Glutamatergic neuron (in vitro differentiated cells): ENCODE results near the gene KLHDC8A. TPM values are rescaled to one million over a fixed set of nuclear protein-coding genes. Genes with fewer than 3 reads are reported as not detected.

Source experiments
- DNase-seq: peaks from one replicate; pipeline ENCODE4 v3.0.0; 2022
- H3K27ac Mint-ChIP-seq: one replicate; pipeline ENCODE4 v1.8.0; 2020; ENCODE audit warnings: mild to moderate bottlenecking, mixed read lengths, inconsistent platforms; ENCODE audit not compliant: unreplicated experiment
- H3K27me3 Mint-ChIP-seq: one replicate; pipeline ENCODE4 v1.8.0; 2020; ENCODE audit warnings: mild to moderate bottlenecking, moderate library complexity, mixed read lengths, inconsistent platforms; ENCODE audit not compliant: unreplicated experiment
- H3K36me3 Mint-ChIP-seq: one replicate; pipeline ENCODE4 v1.8.0; 2020; ENCODE audit warnings: mild to moderate bottlenecking, mixed read lengths, inconsistent platforms; ENCODE audit not compliant: unreplicated experiment
- H3K4me1 Mint-ChIP-seq: one replicate; pipeline ENCODE4 v1.8.0; 2020; ENCODE audit warnings: mild to moderate bottlenecking, low read depth, mixed read lengths, inconsistent platforms; ENCODE audit not compliant: unreplicated experiment
- H3K4me3 Mint-ChIP-seq: one replicate; pipeline ENCODE4 v1.8.0; 2020; ENCODE audit warnings: mild to moderate bottlenecking, mixed read lengths, inconsistent platforms; ENCODE audit not compliant: unreplicated experiment
- H3K9me3 Mint-ChIP-seq: one replicate; pipeline ENCODE4 v1.8.0; 2020; ENCODE audit warnings: mild to moderate bottlenecking, moderate library complexity, mixed read lengths, inconsistent platforms; ENCODE audit not compliant: unreplicated experiment
- total RNA-seq: library from RNA; stranded (reverse); fragmentation: NEBNext Ultra II Directional; extraction: Animal tissue kit (Norgen Biotek cat#: 25700); gene quantifications from one replicate; pipeline ENCODE4 v1.2.1, GENCODE V29; 2021; ENCODE audit not compliant: unreplicated experiment
- TF ChIP-seq, protein P1 (sequence below): fragments of 200-600 bp; sonication (generic); IDR thresholded peaks from one replicate; pipeline ENCODE4 v1.5.0; 2021; ENCODE audit not compliant: partially characterized antibody, unreplicated experiment

Gene KLHDC8A
- total RNA-seq, 1 donor from 2014 or later = 125 TPM

DNA sequence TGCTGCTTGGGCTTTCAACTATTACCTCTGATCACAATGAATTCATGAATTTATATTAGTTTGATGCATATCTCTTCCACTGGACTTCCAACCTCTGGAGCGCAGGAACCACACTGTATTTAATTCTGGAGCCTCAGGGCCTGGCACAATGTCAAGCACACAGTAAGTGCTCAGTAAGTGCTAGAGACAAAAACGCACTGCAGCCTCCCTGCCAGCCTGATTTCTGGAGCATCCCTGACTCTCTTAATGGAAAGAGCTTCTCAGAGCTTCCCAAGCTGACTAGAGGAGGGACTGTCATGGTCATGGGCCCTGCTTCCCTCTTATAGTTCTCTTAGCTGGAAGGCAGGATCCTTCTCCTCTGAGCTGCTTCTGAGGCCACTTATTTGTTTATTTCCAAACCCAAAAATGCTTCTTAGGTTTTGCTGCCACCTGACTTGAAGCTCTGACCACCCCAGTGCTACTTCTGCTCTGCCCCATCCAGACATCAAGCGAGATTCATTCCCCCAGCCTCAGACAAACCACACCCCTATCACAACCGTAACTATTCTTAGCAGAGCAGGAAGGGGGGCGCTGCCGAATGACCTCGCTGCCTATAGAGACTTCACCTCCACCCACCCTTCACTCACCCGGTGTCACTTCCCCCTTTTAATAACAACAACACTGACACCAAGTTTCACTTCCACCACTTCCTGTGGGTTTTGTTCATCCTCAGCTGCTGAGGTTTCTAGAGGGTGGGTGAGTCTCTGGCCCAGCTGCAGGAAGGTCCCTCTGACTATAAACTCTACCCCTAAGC lies 68.8 kb downstream of the KLHDC8A start:
- no peaks in the 10 kb centered on the region for H3K36me3 Mint-ChIP-seq
- H3K4me3 Mint-ChIP-seq = no peak overlapping the region
- peaks cover 15% of the 10 kb centered on the region for H3K9me3 Mint-ChIP-seq
- peaks cover 16% of the 10 kb centered on the region for H3K27me3 Mint-ChIP-seq
- no peak for DNase-seq
- TF ChIP-seq, protein P1, sequence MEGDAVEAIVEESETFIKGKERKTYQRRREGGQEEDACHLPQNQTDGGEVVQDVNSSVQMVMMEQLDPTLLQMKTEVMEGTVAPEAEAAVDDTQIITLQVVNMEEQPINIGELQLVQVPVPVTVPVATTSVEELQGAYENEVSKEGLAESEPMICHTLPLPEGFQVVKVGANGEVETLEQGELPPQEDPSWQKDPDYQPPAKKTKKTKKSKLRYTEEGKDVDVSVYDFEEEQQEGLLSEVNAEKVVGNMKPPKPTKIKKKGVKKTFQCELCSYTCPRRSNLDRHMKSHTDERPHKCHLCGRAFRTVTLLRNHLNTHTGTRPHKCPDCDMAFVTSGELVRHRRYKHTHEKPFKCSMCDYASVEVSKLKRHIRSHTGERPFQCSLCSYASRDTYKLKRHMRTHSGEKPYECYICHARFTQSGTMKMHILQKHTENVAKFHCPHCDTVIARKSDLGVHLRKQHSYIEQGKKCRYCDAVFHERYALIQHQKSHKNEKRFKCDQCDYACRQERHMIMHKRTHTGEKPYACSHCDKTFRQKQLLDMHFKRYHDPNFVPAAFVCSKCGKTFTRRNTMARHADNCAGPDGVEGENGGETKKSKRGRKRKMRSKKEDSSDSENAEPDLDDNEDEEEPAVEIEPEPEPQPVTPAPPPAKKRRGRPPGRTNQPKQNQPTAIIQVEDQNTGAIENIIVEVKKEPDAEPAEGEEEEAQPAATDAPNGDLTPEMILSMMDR = no peak
- peaks cover 27% of the 10 kb centered on the region for H3K4me1 Mint-ChIP-seq
- no peak overlapping the region for H3K27ac Mint-ChIP-seq

DNA sequence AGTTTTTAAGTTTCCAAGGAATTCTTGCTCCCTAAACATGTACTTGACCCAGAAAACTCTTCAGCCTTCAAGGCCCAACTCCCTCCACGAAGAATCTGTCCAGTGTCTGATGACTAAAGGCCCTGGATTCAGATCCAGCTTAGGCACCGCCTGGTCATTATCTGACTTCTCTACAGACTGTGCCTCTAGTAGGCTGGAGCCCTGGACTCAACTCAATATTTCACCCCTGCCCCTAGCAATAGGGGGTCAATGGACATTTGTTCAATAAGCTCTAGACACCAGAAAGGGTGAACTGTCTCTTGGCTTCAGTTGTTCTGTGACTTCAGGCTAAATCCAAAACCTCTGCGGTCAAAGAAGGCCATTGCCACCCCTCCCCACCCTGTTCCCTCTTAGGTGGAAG lies 69.6 kb downstream of the KLHDC8A start:
- TF ChIP-seq, protein P1 = no peak
- Mint-ChIP-seq H3K27me3 (peaks cover 21% of the 10 kb centered on the region), H3K4me3 (no peak overlapping the region), H3K9me3 (peaks cover 15% of the 10 kb centered on the region), H3K4me1 (peaks cover 31% of the 10 kb centered on the region), H3K36me3 (no peaks in the 10 kb centered on the region), H3K27ac (no peak overlapping the region)
- no peak for DNase-seq

DNA sequence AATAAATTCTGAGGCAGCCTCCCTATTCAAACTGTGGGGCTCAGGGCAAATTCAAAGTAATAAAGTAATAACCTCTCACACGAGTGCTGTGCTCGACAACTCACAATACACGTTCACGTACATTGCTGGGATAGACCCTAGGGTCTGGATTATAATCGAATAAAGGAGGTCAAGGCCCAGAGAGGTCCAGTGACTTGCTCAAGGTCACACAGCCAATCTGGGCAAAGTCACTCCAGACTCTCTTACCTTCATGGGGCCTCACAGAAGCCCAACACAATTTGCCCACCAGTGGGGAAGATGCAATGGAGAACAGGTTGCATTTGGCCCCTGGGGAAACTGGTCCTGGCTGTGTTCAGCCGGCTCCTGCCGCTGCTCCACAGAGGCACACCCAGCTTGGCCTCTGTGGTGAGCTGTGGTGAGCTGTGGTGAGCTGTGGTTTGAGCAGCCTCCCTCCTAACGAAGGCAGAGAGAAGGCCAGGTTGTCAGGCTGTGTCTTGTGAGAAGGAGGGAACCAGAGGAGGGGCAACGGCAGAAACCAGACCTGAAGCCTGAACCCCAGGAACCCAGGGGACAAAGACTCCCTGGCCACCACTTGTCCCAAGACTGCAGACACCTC lies 70.3 kb downstream of the KLHDC8A start:
- Mint-ChIP-seq H3K9me3 (peaks cover 15% of the 10 kb centered on the region), H3K27ac (no peak overlapping the region), H3K4me3 (no peak overlapping the region), H3K36me3 (no peaks in the 10 kb centered on the region), H3K27me3 (peaks cover 21% of the 10 kb centered on the region), H3K4me1 (peaks cover 31% of the 10 kb centered on the region)
- no peak for DNase-seq
- TF ChIP-seq, protein P1 = no peak

Other genes with a start within 250 kb of the KLHDC8A start
- gene RBBP5, start 234.9 kb downstream of the KLHDC8A start, total RNA-seq = 20.6 TPM
- gene DSTYK, start 145.2 kb downstream of the KLHDC8A start, total RNA-seq = 9.2 TPM
- gene TMCC2, start 129.0 kb downstream of the KLHDC8A start, total RNA-seq = 80.1 TPM
- gene NUAK2, start 35.2 kb downstream of the KLHDC8A start, total RNA-seq = 8.0 TPM
- 2.0 TPM for gene LEMD1, start 65.1 kb upstream of the KLHDC8A start, total RNA-seq
- 1.1 TPM for gene BLACAT1, start 99.1 kb upstream of the KLHDC8A start, total RNA-seq
- 1.7 TPM for gene CDK18, start 147.7 kb upstream of the KLHDC8A start, total RNA-seq